GM12891 (cell line): ENCODE measurements around the gene SETBP1.

Experiments used
- POLR2A ChIP-seq: IDR thresholded peaks from 2 replicates; pipeline ENCODE4 v1.6.1; 2011; ENCODE audit warnings: low read depth, low read length, control low read depth
- POLR2AphosphoS5 ChIP-seq: IDR thresholded peaks from 2 replicates; pipeline ENCODE4 v1.6.1; 2011; ENCODE audit warnings: low read depth, low read length, control low read depth
- SPI1 ChIP-seq: IDR thresholded peaks from 2 replicates; pipeline ENCODE4 v1.6.1; 2011; ENCODE audit warnings: low read depth, low read length, control low read depth

- TF ChIP-seq SPI1 (no peak), POLR2A (no peak), POLR2AphosphoS5 (no peak)
These were observed 370.3 kb downstream of the SETBP1 start for GRCh38 chr18:45050712-45051601.
